Gastrocnemius medialis (tissue), 4 donors: ENCODE measurements around the gene P2RX1.

Experiments
- CTCF ChIP-seq, 5 experiments: fragments of 450-650 bp in 3 of 5; fragments of 200-600 bp in 2 of 5; sonication (generic) in 2 of 5; IDR thresholded peaks in 4 of 5; conservative IDR thresholded peaks in 1 of 5; 1 replicate in 4 of 5; 2 replicates in 1 of 5; pipeline ENCODE4 v1.5.1; 2016 to 2019; ENCODE audit warnings: antibody characterized with exemption in 5 of 5, mild to moderate bottlenecking in 3 of 5, moderate library complexity in 3 of 5
- POLR2A ChIP-seq, 2 donors: fragments of 450-650 bp; IDR thresholded peaks; one replicate each; pipeline ENCODE4 v1.6.1; 2017; ENCODE audit warnings: antibody characterized with exemption in 2 of 2, mild to moderate bottlenecking in 2 of 2, moderate library complexity in 2 of 2

DNA sequence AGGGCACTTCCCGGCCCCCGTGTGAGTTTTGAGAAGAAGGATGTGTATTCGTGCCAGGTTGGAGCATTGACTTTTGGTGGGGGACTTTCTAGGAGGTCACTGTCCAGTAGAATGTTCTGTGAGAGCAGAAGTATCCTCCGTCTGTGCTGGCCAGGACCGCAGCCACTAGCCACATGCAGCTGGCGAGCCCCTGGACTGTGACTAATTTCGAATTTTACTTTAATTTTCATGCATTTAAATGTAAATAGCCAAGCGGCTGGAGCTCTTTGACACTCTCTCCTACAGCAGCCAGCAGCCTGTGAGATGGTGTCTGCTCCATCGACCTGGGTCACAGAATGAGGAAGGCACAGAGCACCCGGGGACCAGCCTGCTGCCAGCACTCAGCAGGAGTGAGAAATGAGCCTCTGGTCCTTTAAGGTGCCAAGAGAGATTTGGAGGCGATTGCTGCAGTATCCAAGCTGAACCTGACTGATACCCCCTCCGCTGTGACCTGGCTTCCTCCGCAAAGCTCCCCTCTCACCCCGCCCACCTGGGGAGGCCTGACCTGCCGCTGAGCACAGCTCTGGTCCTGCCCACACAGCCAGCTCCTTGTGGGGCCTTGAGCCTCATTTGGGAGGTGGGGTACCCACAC, 40.2 kb upstream of the P2RX1 start:
- no peak for TF ChIP-seq POLR2A (IDR thresholded peaks at IDR 0.05)
- no peak for TF ChIP-seq CTCF (IDR thresholded peaks at IDR 0.05 in 4 of 5, conservative IDR thresholded peaks at IDR 0.05 in 1 of 5)
